HEK293T (cell line): ENCODE data around the gene OR6C68.
"Not testable (repeated sequence)": the region's sequence is repeated elsewhere in the genome, so short reads cannot be mapped to it uniquely, and the experiment has no call there.

Source experiments
- CTCF ChIA-PET: fragments of 350-600 bp; formaldehyde crosslinking; extraction: SDS; loops from one replicate; lab custom pipeline; 2021; ENCODE audit warnings: antibody characterized with exemption, inconsistent platforms; lab: Yijun Ruan, JAX
- POLR2A ChIA-PET: fragments of 350-600 bp; formaldehyde crosslinking; extraction: SDS; loops from one replicate; lab custom pipeline; 2020; ENCODE audit warnings: antibody characterized with exemption, inconsistent platforms; lab: Yijun Ruan, JAX
- DNase-seq: peaks from one replicate; pipeline ENCODE4 v3.0.0; 2012; ENCODE audit warnings: mixed read lengths; ENCODE audit errors: extremely low spot score
- ARNT ChIP-seq: fragments of 450-650 bp; IDR thresholded peaks from 2 replicates; pipeline ENCODE4 v1.6.1; 2017; ENCODE audit warnings: mild to moderate bottlenecking
- BHLHE40 ChIP-seq: fragments of 450-650 bp; IDR thresholded peaks from 2 replicates; pipeline ENCODE4 v1.6.1; 2016; ENCODE audit warnings: mild to moderate bottlenecking, moderate library complexity, borderline replicate concordance
- CTBP1 ChIP-seq: fragments of 450-650 bp; IDR thresholded peaks from 2 replicates; pipeline ENCODE4 v1.6.1; 2016; ENCODE audit warnings: borderline replicate concordance
- ELF4 ChIP-seq: fragments of 450-650 bp; IDR thresholded peaks from 2 replicates; pipeline ENCODE4 v1.6.1; 2017; ENCODE audit warnings: antibody characterized with exemption
- FOXA1 ChIP-seq: fragments of 450-650 bp; IDR thresholded peaks from 2 replicates; pipeline ENCODE4 v1.6.1; 2016; ENCODE audit warnings: mild to moderate bottlenecking
- FOXK2 ChIP-seq: fragments of 450-650 bp; IDR thresholded peaks from 2 replicates; pipeline ENCODE4 v1.6.1; 2016; ENCODE audit warnings: mild to moderate bottlenecking
- FOXM1 ChIP-seq: fragments of 450-650 bp; IDR thresholded peaks from 2 replicates; pipeline ENCODE4 v1.6.1; 2017; ENCODE audit warnings: mild to moderate bottlenecking, borderline replicate concordance
- HDGF ChIP-seq: fragments of 450-650 bp; IDR thresholded peaks from 2 replicates; pipeline ENCODE4 v1.6.1; 2017; ENCODE audit warnings: antibody characterized with exemption, borderline replicate concordance
- L3MBTL2 ChIP-seq: fragments of 450-650 bp; conservative IDR thresholded peaks from 2 replicates; pipeline ENCODE4 v1.6.1; 2016; ENCODE audit warnings: mild to moderate bottlenecking
- LEF1 ChIP-seq: fragments of 450-650 bp; IDR thresholded peaks from 2 replicates; pipeline ENCODE4 v1.6.1; 2017; ENCODE audit warnings: mild to moderate bottlenecking, borderline replicate concordance
- NFRKB ChIP-seq: fragments of 450-650 bp; IDR thresholded peaks from 2 replicates; pipeline ENCODE4 v1.6.1; 2016; ENCODE audit warnings: mild to moderate bottlenecking, moderate library complexity
- SP1 ChIP-seq: fragments of 450-650 bp; IDR thresholded peaks from 2 replicates; pipeline ENCODE4 v1.6.1; 2017
- SUZ12 ChIP-seq: fragments of 450-650 bp; IDR thresholded peaks from 2 replicates; pipeline ENCODE4 v1.6.1; 2016; ENCODE audit warnings: mild to moderate bottlenecking
- TARDBP ChIP-seq: fragments of 450-650 bp; IDR thresholded peaks from 2 replicates; pipeline ENCODE4 v1.6.1; 2016
- ZNF384 ChIP-seq: fragments of 450-650 bp; IDR thresholded peaks from 2 replicates; pipeline ENCODE4 v1.6.1; 2016
- TF ChIP-seq, protein P1 (sequence below): fragments of 450-650 bp; IDR thresholded peaks from 2 replicates; pipeline ENCODE4 v1.6.1; 2016

Gene OR6C68

DNA sequence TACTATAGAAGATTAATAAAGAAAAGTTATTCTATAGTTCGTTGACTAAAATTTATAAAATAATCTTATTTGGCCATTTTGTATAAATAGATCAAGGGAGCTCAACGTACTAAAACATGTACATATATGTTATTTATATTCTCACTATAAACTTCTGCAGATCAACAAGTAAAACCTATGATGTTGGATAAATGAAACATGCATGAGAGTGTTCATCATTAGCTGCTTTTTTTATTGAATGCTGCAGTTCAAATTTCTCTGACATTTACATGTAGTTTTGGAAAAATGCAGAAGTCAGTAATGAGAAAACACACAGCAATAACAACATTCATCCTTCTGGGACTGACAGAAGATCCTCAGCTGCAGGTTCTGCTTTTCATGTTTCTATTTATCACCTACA lies at the start of gene OR6C68:
Gene OR6C68, plus strand, starts transcription at position 301 of the 400 bp plus-strand sequence. Its CDS starts 0 bp downstream, at position 301.
- ChIA-PET POLR2A (no interaction called here), CTCF (no interaction called here)
- DNase-seq = no peak
- no peak for TF ChIP-seq CTBP1
- no peak for TF ChIP-seq TARDBP
- TF ChIP-seq FOXK2 = no peak
- no peak for TF ChIP-seq LEF1
- TF ChIP-seq HDGF = no peak
- TF ChIP-seq BHLHE40 = no peak
- TF ChIP-seq SP1 = no peak
- no peak for TF ChIP-seq L3MBTL2
- no peak for TF ChIP-seq ZNF384
- no peak for TF ChIP-seq ELF4
- no peak for TF ChIP-seq NFRKB
- TF ChIP-seq, protein P1, sequence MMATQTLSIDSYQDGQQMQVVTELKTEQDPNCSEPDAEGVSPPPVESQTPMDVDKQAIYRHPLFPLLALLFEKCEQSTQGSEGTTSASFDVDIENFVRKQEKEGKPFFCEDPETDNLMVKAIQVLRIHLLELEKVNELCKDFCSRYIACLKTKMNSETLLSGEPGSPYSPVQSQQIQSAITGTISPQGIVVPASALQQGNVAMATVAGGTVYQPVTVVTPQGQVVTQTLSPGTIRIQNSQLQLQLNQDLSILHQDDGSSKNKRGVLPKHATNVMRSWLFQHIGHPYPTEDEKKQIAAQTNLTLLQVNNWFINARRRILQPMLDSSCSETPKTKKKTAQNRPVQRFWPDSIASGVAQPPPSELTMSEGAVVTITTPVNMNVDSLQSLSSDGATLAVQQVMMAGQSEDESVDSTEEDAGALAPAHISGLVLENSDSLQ = no peak
- TF ChIP-seq FOXM1 = no peak
- TF ChIP-seq FOXA1 = no peak
- TF ChIP-seq SUZ12 = no peak
- no peak for TF ChIP-seq ARNT

DNA sequence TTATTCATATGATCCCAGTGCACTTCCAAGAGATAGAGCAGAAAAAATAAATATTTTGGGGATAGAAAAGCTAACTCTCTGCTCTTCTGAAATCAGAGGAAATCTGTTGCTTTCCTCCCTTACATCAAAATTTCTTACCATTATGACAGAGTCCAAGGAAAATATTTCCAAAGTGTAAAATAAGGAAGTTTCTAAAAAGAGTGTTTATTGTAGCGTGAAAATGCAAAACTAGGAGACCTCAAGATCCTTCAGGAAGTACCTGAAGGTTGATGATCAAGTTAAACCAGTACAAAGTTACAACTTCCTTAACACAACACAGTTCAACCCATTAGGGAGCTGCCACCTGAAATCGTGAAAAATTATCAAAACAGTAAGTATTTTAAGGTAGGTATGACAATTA lies 48.4 kb upstream of the OR6C68 start, which contains the start of gene OR6C2:
Gene OR6C2, plus strand, starts transcription at position 301 of the 400 bp plus-strand sequence. CDS start 8,138 bp downstream, outside the sequence.
- no peak for DNase-seq
- ChIA-PET CTCF (no interaction called here), POLR2A (no interaction called here)
- TF ChIP-seq FOXA1 = no peak

DNA sequence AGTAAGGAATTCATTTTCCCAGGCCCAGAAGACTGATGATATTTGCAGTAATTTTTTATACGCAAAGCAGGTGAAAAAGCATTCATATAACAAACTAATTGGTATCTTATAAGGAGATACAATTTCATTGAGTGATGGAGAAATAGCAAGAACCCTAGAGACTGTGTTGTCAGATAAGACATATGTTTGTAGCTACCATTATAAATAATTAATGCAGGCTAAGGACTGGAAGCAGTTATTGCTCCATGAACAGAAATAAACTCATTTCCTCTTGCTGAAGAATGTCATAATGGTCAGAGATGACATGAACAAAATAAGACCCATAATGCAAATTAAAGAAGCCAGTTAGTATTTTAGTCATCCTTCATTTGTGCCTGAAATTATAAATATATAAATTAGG lies 46.8 kb upstream of the OR6C68 start:
- DNase-seq = no peak
- POLR2A ChIA-PET = no interaction called here
- TF ChIP-seq FOXA1 = no peak
- no peak for TF ChIP-seq L3MBTL2
- TF ChIP-seq, protein P1 = no peak
- no peak for TF ChIP-seq CTBP1
- no peak for TF ChIP-seq BHLHE40
- TF ChIP-seq ELF4 = no peak
- no peak for TF ChIP-seq TARDBP
- no peak for TF ChIP-seq FOXK2
- CTCF ChIA-PET = no interaction called here

DNA sequence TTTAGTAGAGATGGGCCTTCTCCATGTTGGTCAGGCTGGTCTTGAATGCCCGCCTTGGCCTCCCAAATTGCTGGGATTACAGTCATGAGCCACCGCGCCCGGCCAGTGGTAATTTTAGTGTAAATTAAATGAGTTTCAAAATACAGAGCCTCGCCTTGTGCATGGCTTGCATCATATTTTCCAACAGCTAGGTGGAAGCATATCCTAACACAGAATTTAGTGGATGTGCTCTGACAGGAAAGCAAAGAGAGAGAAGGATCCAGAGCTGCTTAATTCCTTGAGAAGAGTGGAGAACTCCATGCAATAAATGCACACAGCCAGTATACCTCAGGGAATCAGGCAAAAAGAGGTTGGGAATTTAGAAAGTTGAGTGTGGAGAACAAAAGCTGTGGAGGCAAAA lies 45.9 kb upstream of the OR6C68 start:
- DNase-seq = no peak
- CTCF ChIA-PET = no interaction called here
- POLR2A ChIA-PET = no interaction called here
- TF ChIP-seq, protein P1 = no peak
- TF ChIP-seq ELF4 (no peak), TARDBP (no peak), HDGF (no peak), ARNT (no peak), FOXA1 (no peak), LEF1 (no peak), FOXM1 (no peak)

DNA sequence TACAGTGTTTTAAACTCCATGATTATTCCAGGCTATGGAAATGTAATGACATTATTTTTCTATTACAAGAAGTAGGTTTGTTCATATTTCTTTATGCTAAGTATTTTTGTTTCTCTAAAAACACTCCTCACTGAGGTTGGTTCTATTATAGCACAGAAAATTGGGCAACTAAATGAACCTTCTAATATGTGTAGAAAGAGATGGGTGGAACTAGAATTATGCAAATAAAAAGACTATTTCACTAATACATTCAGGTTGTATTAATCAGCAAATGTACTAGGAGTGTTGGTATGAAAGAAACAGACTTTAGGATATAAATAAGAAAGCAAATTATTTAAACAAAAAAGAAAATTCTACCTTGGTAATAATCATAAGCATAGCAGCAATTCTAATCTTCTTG lies 43.4 kb upstream of the OR6C68 start:
- CTCF ChIA-PET = no interaction called here
- DNase-seq = no peak
- POLR2A ChIA-PET = no interaction called here
- TF ChIP-seq FOXK2 (no peak), TARDBP (no peak), HDGF (no peak), FOXA1 (no peak)

DNA sequence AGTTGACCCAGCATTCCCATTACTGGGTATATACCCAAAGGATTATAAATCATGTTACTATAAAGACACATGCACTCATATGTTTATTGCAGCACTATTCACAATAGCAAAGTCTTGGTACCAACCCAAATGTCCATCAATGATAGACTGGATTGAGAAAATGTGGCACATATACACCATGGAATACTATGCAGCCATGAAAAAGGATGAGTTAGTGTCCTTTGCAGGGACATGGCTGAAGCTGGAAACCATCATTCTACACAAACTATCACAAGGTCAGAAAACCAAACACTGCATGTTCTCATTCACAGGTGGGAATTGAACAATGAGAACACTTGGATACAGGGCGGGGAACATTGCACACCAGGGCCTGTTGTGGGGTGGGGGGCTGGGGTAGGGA lies 27.3 kb upstream of the OR6C68 start:
- CTCF ChIA-PET, POLR2A ChIA-PET, DNase-seq: not testable (repeated sequence)

DNA sequence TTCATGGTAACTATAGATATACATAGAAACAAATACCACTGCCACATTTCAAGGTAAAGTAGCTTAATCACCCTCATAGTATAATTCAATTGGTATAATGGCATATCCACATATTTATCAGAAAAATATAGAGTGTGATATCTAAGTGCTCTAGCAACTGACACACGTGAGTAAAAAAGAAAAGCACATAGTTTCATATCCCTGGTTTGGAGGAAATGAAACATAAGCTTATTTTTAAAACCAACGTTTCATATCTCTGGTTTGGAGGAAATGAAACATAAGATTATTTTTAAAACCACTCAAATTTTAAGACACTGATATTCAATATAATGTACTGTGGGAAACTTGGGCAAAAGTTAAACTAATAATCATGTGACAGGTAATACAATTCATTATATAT lies 24.3 kb upstream of the OR6C68 start:
- ChIA-PET POLR2A (no interaction called here), CTCF (no interaction called here)
- TF ChIP-seq SUZ12 (no peak), CTBP1 (no peak), ZNF384 (no peak)
- DNase-seq = no peak

DNA sequence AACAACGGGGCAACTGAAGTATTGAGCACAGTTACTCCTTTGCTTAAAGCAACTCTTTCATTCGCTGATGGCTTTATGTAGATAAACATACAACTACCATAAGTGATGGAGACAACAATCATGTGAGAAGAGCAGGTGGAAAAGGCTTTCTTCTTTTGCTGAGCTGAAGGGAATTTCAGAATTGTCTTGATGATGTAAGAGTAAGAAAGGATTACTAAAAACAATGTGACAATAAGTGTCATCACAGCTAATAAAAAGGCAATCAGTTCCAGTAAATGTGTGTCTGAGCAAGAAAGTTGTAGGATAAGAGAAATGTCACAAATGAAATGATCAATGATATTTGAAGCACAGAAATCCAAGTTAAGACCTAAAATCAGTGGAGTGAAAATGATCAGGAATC lies 22.9 kb upstream of the OR6C68 start:
- CTCF ChIA-PET = no interaction called here
- TF ChIP-seq HDGF = no peak
- POLR2A ChIA-PET = no interaction called here
- DNase-seq = no peak
